ENCODE data around the gene TBCA.

- TF ChIP-seq POLR2A (IDR thresholded peaks at IDR 0.05) (no peak), CTCF (IDR thresholded peaks at IDR 0.05) (no peak)
These were observed 124.8 kb downstream of the TBCA start for GRCh38 chr5:77651343-77651742.
